ENCODE data around the gene PHC2. TPM values are rescaled to one million over a fixed set of nuclear protein-coding genes. Genes with fewer than 3 reads are reported as not detected.

Gene PHC2
- total and polyA plus RNA-seq, 8 donors = 70.8 to 140 (median 109) TPM

- no peak for DNase-seq
- H3K9me3 ChIP-seq = no peaks in the 10 kb centered on the region
- intact Hi-C loops (cut with DNase I; ENCODE audit: low total_unique reads) = no loop called here
- H3K4me3 ChIP-seq = no peak within 1 kb of the TSS
- no peaks in the 10 kb centered on the region for H3K27me3 ChIP-seq
- H3K4me1 ChIP-seq = peaks cover 0 to 10% (median 5%) of the 10 kb centered on the region in 4 donors
- 68 to 81% (median 72%) methylated on average over 8 of the region's 8 CpGs for WGBS, 5 donors
- no peak for TF ChIP-seq EP300 (IDR thresholded peaks at IDR 0.05)
- H3K27ac ChIP-seq = peak within 1 kb of the TSS in 1 of 5 donors; percentile 0
- H3K36me3 ChIP-seq = peaks cover 30 to 47% (median 42%) of the 10 kb centered on the region in 4 donors
These were observed 110.2 kb downstream of the PHC2 start, which contains the start of gene A3GALT2 for GRCh38 chr1:33320619-33321165. Gene A3GALT2 (minus strand): TSS chr1:33321098. CDS start chr1:33321098, 0 bp downstream.

- Histone ChIP-seq H3K4me1 (peaks cover 0 to 10% (median 3%) of the 10 kb centered on the region in 4 donors), H3K27me3 (no peaks in the 10 kb centered on the region), H3K27ac (no peak overlapping the region), H3K4me3 (no peak overlapping the region), H3K36me3 (peaks cover 24 to 41% (median 35%) of the 10 kb centered on the region in 4 donors), H3K9me3 (no peaks in the 10 kb centered on the region)
- TF ChIP-seq EP300 (IDR thresholded peaks at IDR 0.05) (no peak), POLR2A (IDR thresholded peaks at IDR 0.05) (no peak), POLR2AphosphoS5 (IDR thresholded peaks at IDR 0.05) (no peak), CTCF (IDR thresholded peaks at IDR 0.05) (no peak)
- WGBS, 5 donors = 49 to 73% (median 61%) methylated on average over 11 to 12 of the region's 12 CpGs
- intact Hi-C loops (cut with DNase I; ENCODE audit: low total_unique reads) = no loop called here
- DNase-seq = no peak
These were observed 110.8 kb downstream of the PHC2 start for GRCh38 chr1:33319949-33320618.

GRCh38 chr1:33319186-33319948 is 111.5 kb downstream of the PHC2 start:
- Histone ChIP-seq H3K4me3 (no peak overlapping the region), H3K27me3 (no peaks in the 10 kb centered on the region), H3K4me1 (peaks cover 0 to 10% (median 0%) of the 10 kb centered on the region in 4 donors), H3K27ac (no peak overlapping the region), H3K9me3 (no peaks in the 10 kb centered on the region), H3K36me3 (peaks cover 17 to 33% (median 28%) of the 10 kb centered on the region in 4 donors)
- TF ChIP-seq POLR2AphosphoS5 (IDR thresholded peaks at IDR 0.05) = no peak
- TF ChIP-seq POLR2A (IDR thresholded peaks at IDR 0.05) = no peak
- no peak for TF ChIP-seq EP300 (IDR thresholded peaks at IDR 0.05)
- TF ChIP-seq CTCF (IDR thresholded peaks at IDR 0.05) = no peak
- intact Hi-C loops (cut with DNase I; ENCODE audit: low total_unique reads) = no loop called here
- 82 to 87% (median 84%) methylated on average over 9 of the region's 9 CpGs for WGBS, 5 donors
- no peak for DNase-seq

- no peaks in the 10 kb centered on the region for H3K27me3 ChIP-seq
- no peak overlapping the region for H3K27ac ChIP-seq
- H3K9me3 ChIP-seq = no peaks in the 10 kb centered on the region
- no peak for TF ChIP-seq POLR2A (IDR thresholded peaks at IDR 0.05)
- DNase-seq = no peak
- H3K4me3 ChIP-seq = no peak overlapping the region
- peaks cover 0 to 10% (median 0%) of the 10 kb centered on the region in 4 donors for H3K4me1 ChIP-seq
- WGBS, 5 donors = 58 to 81% (median 66%) methylated on average over 6 of the region's 6 CpGs
- H3K36me3 ChIP-seq = peaks cover 3 to 19% (median 14%) of the 10 kb centered on the region in 4 donors
- intact Hi-C loops (cut with DNase I; ENCODE audit: low total_unique reads) = no loop called here
These were observed 112.9 kb downstream of the PHC2 start for GRCh38 chr1:33317946-33318345.

- DNase-seq = no peak
- H3K27ac ChIP-seq = no peak overlapping the region
- intact Hi-C loops (cut with DNase I; ENCODE audit: low total_unique reads) = no loop called here
These were observed 113.5 kb downstream of the PHC2 start for GRCh38 chr1:33317354-33317753.

More at GRCh38 chr1:33317354-33317753, 113.5 kb downstream of the PHC2 start:
- H3K27me3 ChIP-seq = no peaks in the 10 kb centered on the region
- H3K36me3 ChIP-seq = peaks cover 0 to 13% (median 8%) of the 10 kb centered on the region in 4 donors
- H3K4me1 ChIP-seq = peaks cover 0 to 10% (median 0%) of the 10 kb centered on the region in 4 donors
- H3K4me3 ChIP-seq = no peak overlapping the region
- no peaks in the 10 kb centered on the region for H3K9me3 ChIP-seq
- no peak for TF ChIP-seq EP300 (IDR thresholded peaks at IDR 0.05)
- no peak for TF ChIP-seq POLR2A (IDR thresholded peaks at IDR 0.05)
- TF ChIP-seq CTCF (IDR thresholded peaks at IDR 0.05) = no peak
- no peak for TF ChIP-seq POLR2AphosphoS5 (IDR thresholded peaks at IDR 0.05)
- WGBS, 5 donors = 48 to 78% (median 68%) methylated on average over 1 of the region's 1 CpG
